Osteocyte (in vitro differentiated cells): ENCODE data around the gene TSFM. TPM values are rescaled to one million over a fixed set of nuclear protein-coding genes. Genes with fewer than 3 reads are reported as not detected.
A peak's percentile ranks its signal among the peaks of the same experiment; 100 is the strongest.

Source experiments
- DNase-seq: peaks from one replicate; pipeline ENCODE4 v3.0.0; 2021; ENCODE audit warnings: mixed read lengths; ENCODE audit not compliant: unreplicated experiment; ENCODE audit errors: extremely low spot score
- H3K27ac Mint-ChIP-seq: one replicate; pipeline ENCODE4 v1.8.0; 2021; ENCODE audit warnings: mild to moderate bottlenecking, mixed read lengths; ENCODE audit not compliant: unreplicated experiment
- H3K27me3 Mint-ChIP-seq: one replicate; pipeline ENCODE4 v1.8.0; 2021; ENCODE audit warnings: mixed read lengths; ENCODE audit not compliant: unreplicated experiment
- H3K36me3 Mint-ChIP-seq: one replicate; pipeline ENCODE4 v1.8.0; 2021; ENCODE audit warnings: mixed read lengths; ENCODE audit not compliant: unreplicated experiment
- H3K4me1 Mint-ChIP-seq: one replicate; pipeline ENCODE4 v1.8.0; 2021; ENCODE audit warnings: mixed read lengths; ENCODE audit not compliant: unreplicated experiment
- H3K4me3 Mint-ChIP-seq: one replicate; pipeline ENCODE4 v1.8.0; 2021; ENCODE audit warnings: mild to moderate bottlenecking, moderate library complexity, mixed read lengths; ENCODE audit not compliant: unreplicated experiment
- H3K9me3 Mint-ChIP-seq: one replicate; pipeline ENCODE4 v1.8.0; 2021; ENCODE audit warnings: mixed read lengths; ENCODE audit not compliant: unreplicated experiment
- total RNA-seq: library from RNA; stranded (reverse); gene quantifications from 2 replicates; pipeline ENCODE4 v1.2.1, GENCODE V29; 2021
- TF ChIP-seq, protein P1 (sequence below): fragments of 200-600 bp; sonication (generic); IDR thresholded peaks from 2 replicates; pipeline ENCODE4 v1.5.0; 2021; ENCODE audit warnings: antibody characterized with exemption, mild to moderate bottlenecking, moderate library complexity

Gene TSFM
- total RNA-seq, 1 donor from 2014 or later: 28.5 TPM

DNA sequence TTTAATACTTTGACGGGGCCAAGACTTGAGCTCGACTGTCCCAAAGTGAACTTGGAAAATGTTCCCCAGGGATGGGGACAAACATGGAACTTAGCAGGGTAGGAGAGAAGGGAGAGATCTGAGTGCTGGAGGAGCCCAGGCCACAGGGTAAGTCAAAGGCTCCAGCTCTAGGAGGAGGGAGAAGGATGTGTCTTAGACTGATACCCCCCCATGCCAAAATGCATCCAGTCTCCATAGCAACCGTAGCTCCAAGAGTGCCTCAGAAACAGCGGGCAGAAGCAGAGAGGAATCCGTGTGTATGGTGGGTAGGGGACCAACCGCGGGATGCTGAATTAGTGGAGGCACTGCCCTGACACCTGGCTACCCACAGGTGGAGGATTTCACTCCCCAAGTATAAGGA is 43.2 kb upstream of the TSFM start:
- Mint-ChIP-seq H3K27ac (no peak overlapping the region), H3K4me3 (peak overlapping the region; percentile 69), H3K4me1 (peaks cover 31% of the 10 kb centered on the region), H3K36me3 (no peaks in the 10 kb centered on the region), H3K27me3 (peaks cover 58% of the 10 kb centered on the region), H3K9me3 (no peaks in the 10 kb centered on the region)
- TF ChIP-seq, protein P1, sequence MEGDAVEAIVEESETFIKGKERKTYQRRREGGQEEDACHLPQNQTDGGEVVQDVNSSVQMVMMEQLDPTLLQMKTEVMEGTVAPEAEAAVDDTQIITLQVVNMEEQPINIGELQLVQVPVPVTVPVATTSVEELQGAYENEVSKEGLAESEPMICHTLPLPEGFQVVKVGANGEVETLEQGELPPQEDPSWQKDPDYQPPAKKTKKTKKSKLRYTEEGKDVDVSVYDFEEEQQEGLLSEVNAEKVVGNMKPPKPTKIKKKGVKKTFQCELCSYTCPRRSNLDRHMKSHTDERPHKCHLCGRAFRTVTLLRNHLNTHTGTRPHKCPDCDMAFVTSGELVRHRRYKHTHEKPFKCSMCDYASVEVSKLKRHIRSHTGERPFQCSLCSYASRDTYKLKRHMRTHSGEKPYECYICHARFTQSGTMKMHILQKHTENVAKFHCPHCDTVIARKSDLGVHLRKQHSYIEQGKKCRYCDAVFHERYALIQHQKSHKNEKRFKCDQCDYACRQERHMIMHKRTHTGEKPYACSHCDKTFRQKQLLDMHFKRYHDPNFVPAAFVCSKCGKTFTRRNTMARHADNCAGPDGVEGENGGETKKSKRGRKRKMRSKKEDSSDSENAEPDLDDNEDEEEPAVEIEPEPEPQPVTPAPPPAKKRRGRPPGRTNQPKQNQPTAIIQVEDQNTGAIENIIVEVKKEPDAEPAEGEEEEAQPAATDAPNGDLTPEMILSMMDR: no peak
- DNase-seq: no peak

DNA sequence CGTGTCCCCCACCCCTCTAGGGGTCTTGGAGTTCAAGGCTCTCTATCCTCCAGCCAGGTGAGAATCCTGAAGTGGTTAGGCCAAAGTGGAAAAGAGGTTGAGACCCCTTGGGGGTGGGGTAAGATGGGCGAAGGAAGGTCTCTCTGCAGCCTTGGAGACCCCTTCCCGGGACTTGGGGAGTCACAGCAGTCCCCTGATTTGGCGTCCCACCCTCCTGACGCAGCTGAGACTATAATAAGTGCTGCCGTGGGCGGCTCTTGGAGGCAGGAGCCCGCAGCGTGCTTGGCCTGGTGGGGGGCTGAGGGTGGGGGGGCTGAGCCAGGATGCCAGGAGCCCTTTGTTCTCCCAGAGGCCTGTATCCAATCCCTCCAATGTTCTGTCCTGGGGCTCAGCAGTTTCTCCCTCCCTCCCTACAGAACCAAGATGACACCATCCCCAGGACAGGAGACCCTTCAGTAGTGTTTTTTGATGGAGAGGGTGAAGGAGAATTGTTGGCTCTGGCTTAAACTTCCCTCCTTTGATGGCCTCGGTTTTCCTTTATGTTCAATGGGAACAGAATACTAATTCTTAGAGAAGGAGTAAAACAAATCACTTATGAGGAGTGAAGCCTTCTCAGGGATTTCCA is 42.6 kb upstream of the TSFM start:
- Mint-ChIP-seq H3K27me3 (peaks cover 52% of the 10 kb centered on the region), H3K27ac (no peak overlapping the region), H3K4me1 (peaks cover 30% of the 10 kb centered on the region), H3K36me3 (no peaks in the 10 kb centered on the region), H3K9me3 (no peaks in the 10 kb centered on the region), H3K4me3 (no peak overlapping the region)
- TF ChIP-seq, protein P1: no peak
- no peak for DNase-seq

DNA sequence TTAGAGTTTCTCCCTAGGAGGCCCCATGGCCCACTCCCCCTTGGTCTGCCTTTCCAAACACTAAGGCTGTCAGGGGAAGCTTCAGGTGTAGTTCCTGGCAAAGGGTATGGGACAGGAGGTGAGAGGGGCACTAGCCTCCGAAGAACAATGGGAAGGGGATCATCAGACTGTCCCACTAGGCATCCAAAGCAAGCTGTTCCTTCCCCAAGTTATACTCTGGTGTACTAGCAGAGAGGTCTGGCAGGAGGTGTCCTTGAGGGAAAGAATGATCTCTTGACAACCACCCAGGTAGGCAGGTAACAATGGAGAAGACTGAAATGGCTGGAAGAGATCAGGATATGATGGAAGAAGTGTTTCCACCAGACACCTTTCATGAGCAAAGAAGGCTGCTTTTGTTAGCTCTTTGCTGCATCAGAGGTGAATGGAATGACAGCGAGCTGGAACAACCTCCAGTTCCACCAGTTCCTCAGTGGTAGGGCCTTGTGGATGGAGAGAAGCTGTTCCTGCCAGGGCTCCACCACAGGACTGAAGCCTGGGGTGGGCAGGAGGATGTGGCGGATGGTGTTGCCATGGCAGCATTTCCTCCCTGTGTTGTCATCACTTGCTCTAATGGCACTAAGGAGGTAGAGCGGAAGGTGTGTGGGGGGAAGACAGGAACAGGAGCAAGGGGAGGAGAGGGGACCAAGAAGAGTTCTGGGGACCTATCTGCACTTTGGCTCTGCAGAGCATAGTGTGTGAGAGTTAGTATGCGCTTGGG is 41.8 kb upstream of the TSFM start:
- Mint-ChIP-seq H3K36me3 (no peaks in the 10 kb centered on the region), H3K4me1 (peaks cover 29% of the 10 kb centered on the region), H3K27me3 (peaks cover 46% of the 10 kb centered on the region), H3K27ac (no peak overlapping the region), H3K9me3 (no peaks in the 10 kb centered on the region), H3K4me3 (no peak overlapping the region)
- no peak for DNase-seq
- TF ChIP-seq, protein P1: no peak

DNA sequence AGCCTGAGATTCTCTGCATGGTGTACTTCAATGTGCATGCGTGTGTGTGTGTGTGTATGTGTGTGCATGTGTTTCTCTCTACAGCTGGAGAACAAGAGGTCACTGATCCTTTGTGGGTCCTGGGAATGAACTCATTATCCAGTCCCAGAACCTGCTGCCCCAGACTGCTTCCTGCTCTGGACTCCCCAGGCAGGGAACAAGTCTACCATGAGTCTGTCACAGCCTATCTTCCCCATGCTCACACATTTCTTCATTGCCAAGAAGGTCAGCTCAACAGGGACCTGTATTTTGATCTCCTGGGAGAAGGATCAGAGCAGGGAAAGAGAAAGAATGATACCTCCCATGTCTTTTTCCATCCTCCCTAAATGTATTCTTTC is 41.2 kb upstream of the TSFM start:
- Mint-ChIP-seq H3K27me3 (peaks cover 42% of the 10 kb centered on the region), H3K9me3 (no peaks in the 10 kb centered on the region), H3K4me1 (peaks cover 30% of the 10 kb centered on the region)

More for the DNA sequence above, 41.2 kb upstream of the TSFM start:
- Mint-ChIP-seq H3K4me3 (no peak overlapping the region), H3K27ac (no peak overlapping the region), H3K36me3 (peaks cover 4% of the 10 kb centered on the region)
- TF ChIP-seq, protein P1: no peak
- DNase-seq: no peak
